ENCODE results near the gene CRYBG1. TPM values are rescaled to one million over a fixed set of nuclear protein-coding genes. Genes with fewer than 3 reads are reported as not detected.

The CRYBG1 gene
- total and polyA plus RNA-seq, 2 of the 13 experiments (the other 11 are each of a cell fraction or from before 2014, with no cell fraction given): 10.1 to 21.9 TPM

DNA sequence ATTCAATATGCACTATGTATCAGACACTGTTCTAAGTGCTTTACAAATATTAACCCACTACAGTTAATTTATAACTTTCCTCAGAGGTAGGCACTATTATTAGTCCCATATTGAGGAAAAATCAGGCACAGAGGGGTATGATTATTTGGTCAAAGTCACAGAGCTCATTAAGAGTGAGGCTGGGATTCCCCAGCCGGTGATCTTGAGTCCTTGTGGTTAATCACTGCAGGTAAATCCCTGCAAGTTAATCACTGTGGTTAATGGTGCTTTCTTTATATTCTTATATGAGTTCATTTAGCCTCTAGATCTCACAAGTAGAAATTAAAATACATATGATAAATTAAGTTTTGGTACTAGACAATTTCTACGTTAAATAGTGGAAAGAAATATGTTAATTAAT is 9.2 kb downstream of the CRYBG1 start:
- in situ Hi-C loops (cut with HindIII; ENCODE audit: extremely low pct_ligation_motif_present, low pct_unique_long_range_greater_than_20kb): no loop called here

More for the DNA sequence above, 9.2 kb downstream of the CRYBG1 start:
- no peak overlapping the region for H3K27ac ChIP-seq (ENCODE audit: extremely low read length, insufficient read depth, low read length)
- POLR2A ChIA-PET: no interaction called here
- no peak for FAIRE-seq
- intact Hi-C loops (cut with micrococcal nuclease; ENCODE audit: unreplicated experiment): no loop called here
- H3K27me3 ChIP-seq (ENCODE audit: control insufficient read depth in 1 of 2, insufficient read depth in 2 of 2, low read length in 2 of 2): no peaks in the 10 kb centered on the region
- no peak overlapping the region for H3K4me3 ChIP-seq (replicated peaks in 1 of 3; ENCODE audit: insufficient read depth in 1 of 3, low read depth in 2 of 3, low read length in 3 of 3)
- WGBS (ENCODE audit: low lambda C conversion rate): 5% methylated on average over 2 of the region's 2 CpGs
- no peaks in the 10 kb centered on the region for H3K9me3 ChIP-seq (ENCODE audit: low read length)
- H3K79me2 ChIP-seq (ENCODE audit: insufficient read depth, low read length): no peaks in the 10 kb centered on the region
- no peak for ATAC-seq
- no peak for DNase-seq (ENCODE audit: low spot score)
- no peaks in the 10 kb centered on the region for H3K4me1 ChIP-seq (ENCODE audit: insufficient read depth, low read length)
- H2AFZ ChIP-seq (ENCODE audit: low read length): no peak overlapping the region
- TF ChIP-seq, protein P1, sequence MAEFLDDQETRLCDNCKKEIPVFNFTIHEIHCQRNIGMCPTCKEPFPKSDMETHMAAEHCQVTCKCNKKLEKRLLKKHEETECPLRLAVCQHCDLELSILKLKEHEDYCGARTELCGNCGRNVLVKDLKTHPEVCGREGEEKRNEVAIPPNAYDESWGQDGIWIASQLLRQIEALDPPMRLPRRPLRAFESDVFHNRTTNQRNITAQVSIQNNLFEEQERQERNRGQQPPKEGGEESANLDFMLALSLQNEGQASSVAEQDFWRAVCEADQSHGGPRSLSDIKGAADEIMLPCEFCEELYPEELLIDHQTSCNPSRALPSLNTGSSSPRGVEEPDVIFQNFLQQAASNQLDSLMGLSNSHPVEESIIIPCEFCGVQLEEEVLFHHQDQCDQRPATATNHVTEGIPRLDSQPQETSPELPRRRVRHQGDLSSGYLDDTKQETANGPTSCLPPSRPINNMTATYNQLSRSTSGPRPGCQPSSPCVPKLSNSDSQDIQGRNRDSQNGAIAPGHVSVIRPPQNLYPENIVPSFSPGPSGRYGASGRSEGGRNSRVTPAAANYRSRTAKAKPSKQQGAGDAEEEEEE (CRISPR knock-in tag; IDR thresholded peaks at IDR 0.05; ENCODE audit: borderline replicate concordance): no peak
- TF ChIP-seq ZNF343 (CRISPR knock-in tag; IDR thresholded peaks at IDR 0.05): no peak
- TF ChIP-seq NFKBIZ (CRISPR knock-in tag; IDR thresholded peaks at IDR 0.05): no peak
- TF ChIP-seq ZNF781 (CRISPR knock-in tag; IDR thresholded peaks at IDR 0.05; ENCODE audit: borderline replicate concordance, not compliant biosample characterization): no peak
- no peak for TF ChIP-seq ZNF557 (CRISPR knock-in tag; IDR thresholded peaks at IDR 0.05)
- TF ChIP-seq SRY (CRISPR knock-in tag; IDR thresholded peaks at IDR 0.05): no peak
- TF ChIP-seq ZNF225 (CRISPR knock-in tag; IDR thresholded peaks at IDR 0.05): no peak
- no peak for TF ChIP-seq PRDM10 (CRISPR knock-in tag; IDR thresholded peaks at IDR 0.05; ENCODE audit: low read depth)
- TF ChIP-seq ZNF101 (CRISPR knock-in tag; IDR thresholded peaks at IDR 0.05; ENCODE audit: borderline replicate concordance, low read depth): no peak
- no peak for TF ChIP-seq HDAC1 (CRISPR knock-in tag; IDR thresholded peaks at IDR 0.05)
- no peak for TF ChIP-seq SIN3A (IDR thresholded peaks at IDR 0.05; ENCODE audit: borderline replicate concordance, low read depth, low read length)
- TF ChIP-seq ZNF564 (CRISPR knock-in tag; IDR thresholded peaks at IDR 0.05): no peak
- no peak for TF ChIP-seq ZFP82 (CRISPR knock-in tag; IDR thresholded peaks at IDR 0.05; ENCODE audit: borderline replicate concordance)
- no peak for TF ChIP-seq AGO1 (IDR thresholded peaks at IDR 0.05; ENCODE audit: low read depth, low read length, poor library complexity, severe bottlenecking)
- TF ChIP-seq HOXA5 (CRISPR knock-in tag; IDR thresholded peaks at IDR 0.05): no peak
- no peak for TF ChIP-seq CENPX (CRISPR knock-in tag; IDR thresholded peaks at IDR 0.05)
- TF ChIP-seq ZBTB7A (CRISPR knock-in tag; IDR thresholded peaks at IDR 0.05): no peak
- no peak for TF ChIP-seq ZNF678 (CRISPR knock-in tag; IDR thresholded peaks at IDR 0.05)
- H3K9ac ChIP-seq (ENCODE audit: insufficient read depth, low read depth, low read length): no peak overlapping the region
- H3K36me3 ChIP-seq (replicated peaks in 1 of 2; ENCODE audit: control insufficient read depth in 1 of 2, insufficient read depth in 2 of 2, low read length in 2 of 2): no peaks in the 10 kb centered on the region
- H3K4me2 ChIP-seq (ENCODE audit: low read depth, low read length): no peak overlapping the region
- no peaks in the 10 kb centered on the region for H4K20me1 ChIP-seq (ENCODE audit: insufficient read depth, low read length)
- CTCF ChIA-PET (ENCODE audit: low intra/inter-chr PET ratio, low total read pairs): no interaction called here
- no TSS peak for BruUV-seq (replicated peaks)
